ENCODE results near the gene ARHGAP15.

GRCh38 chr2:143702931-143703330 is 573.7 kb downstream of the ARHGAP15 start:
- TF ChIP-seq CTCF (IDR thresholded peaks at IDR 0.05), result no peak
- no peak for TF ChIP-seq ZFX (IDR thresholded peaks at IDR 0.05; ENCODE audit: borderline replicate concordance)

Measured in 22Rv1 (cell line).